GM12878 (cell line): ENCODE measurements around the gene TTLL8.

ENCODE experiments used
- CHD2 ChIP-seq: IDR thresholded peaks from 2 replicates; pipeline ENCODE4 v1.6.1; 2011; ENCODE audit warnings: low read depth, low read length, improper control_type of control experiment, borderline replicate concordance
- FOS ChIP-seq: IDR thresholded peaks from 3 replicates; pipeline ENCODE4 v1.6.1; 2011; ENCODE audit warnings: borderline replicate concordance; ENCODE audit not compliant: insufficient read length; ENCODE audit errors: extremely low read depth
- POLR2A ChIP-seq: IDR thresholded peaks from 2 replicates; pipeline ENCODE4 v1.6.1; 2011; ENCODE audit warnings: low read depth, mild to moderate bottlenecking, low read length
- RB1 ChIP-seq: fragments of 450-650 bp; formaldehyde crosslinking; IDR thresholded peaks from 2 replicates; pipeline ENCODE4 v1.6.1; 2017; ENCODE audit warnings: mild to moderate bottlenecking, borderline replicate concordance
- TF ChIP-seq, protein P1 (sequence below), 3 experiments: IDR thresholded peaks in 2 of 3; conservative IDR thresholded peaks in 1 of 3; 2 replicates each; pipeline ENCODE4 v1.5.1; 2011; ENCODE audit warnings: low read depth in 3 of 3, low read length in 3 of 3, mild to moderate bottlenecking in 3 of 3, control low read depth in 2 of 3, moderate library complexity in 2 of 3, inconsistent platforms in 1 of 3, mixed read lengths in 1 of 3; ENCODE audit not compliant: control insufficient read depth in 2 of 3, insufficient read depth in 1 of 3; ENCODE audit errors: extremely low read depth in 1 of 3

DNA sequence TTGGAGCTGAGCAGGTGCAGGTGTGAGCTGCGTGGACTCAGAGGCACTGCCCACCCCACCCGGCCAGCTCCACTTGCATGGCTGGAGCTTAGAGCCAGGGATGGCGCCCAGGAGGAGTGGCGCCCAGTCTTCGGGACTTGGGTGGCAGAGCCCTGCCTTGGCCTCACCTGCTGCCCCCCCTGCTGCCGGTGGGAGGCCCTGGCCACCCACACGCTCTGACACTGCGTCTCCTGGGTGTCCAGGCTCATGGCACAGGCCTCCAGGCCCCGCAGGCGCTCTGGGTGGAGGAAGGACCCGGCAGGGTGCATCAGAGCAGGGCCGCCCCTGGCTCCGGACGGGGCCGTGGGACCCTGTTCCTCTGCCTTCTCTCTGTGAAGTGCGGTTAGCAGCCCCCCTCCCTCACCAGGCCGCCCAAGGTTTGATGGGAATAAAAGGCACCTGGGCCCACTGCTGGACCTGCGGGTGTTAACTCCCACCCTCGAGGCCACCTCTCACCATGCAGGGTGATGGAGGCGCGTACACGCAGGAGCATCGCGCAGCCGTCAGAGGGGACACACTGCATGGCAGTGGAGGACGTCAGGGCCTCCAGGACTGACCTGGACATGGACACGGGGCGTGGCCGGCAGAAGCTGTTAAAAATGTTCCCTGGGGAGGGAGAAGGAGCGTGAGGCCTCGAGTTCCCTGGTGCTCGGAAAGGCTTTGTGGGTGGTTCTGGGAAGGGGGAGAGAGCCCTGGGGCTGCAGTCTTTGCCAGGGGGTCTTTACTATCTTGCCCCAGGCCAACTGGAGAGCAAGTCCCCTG lies 57.3 kb downstream of the TTLL8 start:
- TF ChIP-seq CHD2 (no peak), FOS (no peak), RB1 (no peak), POLR2A (no peak)
- TF ChIP-seq, protein P1, sequence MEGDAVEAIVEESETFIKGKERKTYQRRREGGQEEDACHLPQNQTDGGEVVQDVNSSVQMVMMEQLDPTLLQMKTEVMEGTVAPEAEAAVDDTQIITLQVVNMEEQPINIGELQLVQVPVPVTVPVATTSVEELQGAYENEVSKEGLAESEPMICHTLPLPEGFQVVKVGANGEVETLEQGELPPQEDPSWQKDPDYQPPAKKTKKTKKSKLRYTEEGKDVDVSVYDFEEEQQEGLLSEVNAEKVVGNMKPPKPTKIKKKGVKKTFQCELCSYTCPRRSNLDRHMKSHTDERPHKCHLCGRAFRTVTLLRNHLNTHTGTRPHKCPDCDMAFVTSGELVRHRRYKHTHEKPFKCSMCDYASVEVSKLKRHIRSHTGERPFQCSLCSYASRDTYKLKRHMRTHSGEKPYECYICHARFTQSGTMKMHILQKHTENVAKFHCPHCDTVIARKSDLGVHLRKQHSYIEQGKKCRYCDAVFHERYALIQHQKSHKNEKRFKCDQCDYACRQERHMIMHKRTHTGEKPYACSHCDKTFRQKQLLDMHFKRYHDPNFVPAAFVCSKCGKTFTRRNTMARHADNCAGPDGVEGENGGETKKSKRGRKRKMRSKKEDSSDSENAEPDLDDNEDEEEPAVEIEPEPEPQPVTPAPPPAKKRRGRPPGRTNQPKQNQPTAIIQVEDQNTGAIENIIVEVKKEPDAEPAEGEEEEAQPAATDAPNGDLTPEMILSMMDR (IDR thresholded peaks at IDR 0.05 in 2 of 3, conservative IDR thresholded peaks at IDR 0.05 in 1 of 3; ENCODE audit: control insufficient read depth in 2 of 3, extremely low read depth in 1 of 3, insufficient read depth in 1 of 3, low read depth in 3 of 3, low read length in 3 of 3), result no peak
